Measurements from ENCODE around the gene PNLIPRP1.

The PNLIPRP1 gene

DNA sequence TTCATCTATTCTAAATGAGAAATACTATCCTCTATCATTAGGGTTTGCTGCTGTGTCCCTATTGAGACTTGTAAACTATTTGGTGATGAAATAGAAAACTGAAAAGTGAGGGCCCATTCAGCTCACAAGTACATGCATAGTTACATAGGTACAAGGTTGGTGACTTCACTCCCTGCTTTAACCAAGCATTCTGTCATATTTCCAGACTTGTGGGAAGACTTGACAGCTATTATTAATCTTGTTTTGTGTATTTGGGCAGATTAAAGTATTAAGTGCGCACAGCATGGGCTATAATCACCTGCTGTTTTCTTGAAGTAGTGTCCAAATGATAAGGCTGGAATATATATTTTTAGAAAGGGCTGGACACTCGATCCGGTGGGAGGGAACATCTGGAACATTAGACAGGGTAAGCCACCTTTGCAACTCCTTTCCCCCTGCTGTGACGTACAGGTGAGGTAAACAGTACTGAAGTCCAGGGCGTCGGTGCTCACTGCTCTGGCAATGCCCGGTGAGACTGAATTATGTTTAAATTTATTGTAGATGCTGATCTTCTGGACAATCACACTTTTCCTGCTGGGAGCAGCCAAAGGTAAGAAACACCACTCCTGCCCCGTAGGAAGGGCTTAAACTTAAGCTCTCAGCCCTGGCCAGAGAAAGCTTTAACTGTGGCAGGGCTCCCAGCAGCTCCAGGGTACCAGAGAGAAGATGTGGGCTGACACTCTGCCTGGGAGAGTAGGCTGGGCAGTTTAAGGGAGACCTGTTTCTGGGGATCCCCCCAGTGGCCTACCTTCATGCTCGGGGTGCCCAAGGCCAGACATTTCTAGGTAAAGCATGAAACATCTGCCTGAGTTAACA is at the start of gene PNLIPRP1:
TSS of gene PNLIPRP1 (plus strand) at position 370 of the 855 bp plus-strand sequence. CDS start at position 541, 171 bp downstream.
- DNase-seq (ENCODE audit: low spot score): no peak

DNA sequence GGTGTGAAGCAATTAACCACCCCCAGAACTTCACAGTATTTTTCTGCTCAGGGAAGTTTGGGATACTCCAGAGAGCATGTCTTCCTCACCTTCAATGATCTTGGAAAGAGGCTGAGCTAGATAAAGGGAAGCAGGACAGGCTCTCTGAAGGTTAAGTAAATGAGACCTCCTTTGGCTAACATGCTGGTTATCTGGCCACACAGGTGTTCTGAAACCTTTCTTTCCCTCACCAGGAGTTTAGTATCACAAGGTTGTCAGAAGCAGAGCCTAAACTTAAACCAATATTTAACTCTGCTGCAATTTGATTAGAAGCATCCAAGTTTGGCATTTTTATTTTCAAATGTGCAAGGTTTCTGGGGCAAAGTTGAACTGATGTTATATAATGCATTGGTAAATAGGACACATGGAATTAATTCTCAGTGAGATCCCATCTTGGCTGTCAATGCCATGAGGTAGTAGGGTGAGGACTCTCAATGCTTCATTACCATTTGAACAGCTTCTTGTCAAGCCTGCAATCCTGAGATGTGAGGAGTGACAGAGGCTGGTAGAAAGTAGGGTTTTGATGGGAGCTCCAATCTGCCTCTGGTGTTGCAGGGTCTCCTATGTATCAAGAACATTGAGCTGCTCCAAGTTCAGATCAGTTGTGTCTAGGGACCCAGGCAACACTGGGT is 48.6 kb upstream of the PNLIPRP1 start:
- DNase-seq (ENCODE audit: low spot score): no peak

DNA sequence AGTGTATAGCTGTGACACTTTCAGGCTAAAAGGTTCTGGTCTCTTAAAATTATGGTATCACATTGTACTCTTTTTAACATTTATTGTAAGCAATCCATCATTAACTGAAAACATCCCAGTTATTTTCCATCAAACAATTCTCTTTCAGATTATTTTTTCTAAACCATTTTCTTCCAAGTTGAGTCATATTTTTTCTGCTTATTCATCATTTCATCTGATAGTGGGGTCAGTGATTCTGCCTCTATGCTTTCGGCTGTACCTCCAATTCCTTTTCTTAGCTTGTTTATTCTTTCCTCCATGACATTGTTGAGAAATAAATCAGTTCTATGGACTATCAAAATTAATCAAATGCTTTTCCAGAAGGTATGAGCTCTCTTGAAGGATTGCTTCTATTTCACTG is 45.6 kb upstream of the PNLIPRP1 start:
- no peak for DNase-seq (ENCODE audit: low spot score)

DNA sequence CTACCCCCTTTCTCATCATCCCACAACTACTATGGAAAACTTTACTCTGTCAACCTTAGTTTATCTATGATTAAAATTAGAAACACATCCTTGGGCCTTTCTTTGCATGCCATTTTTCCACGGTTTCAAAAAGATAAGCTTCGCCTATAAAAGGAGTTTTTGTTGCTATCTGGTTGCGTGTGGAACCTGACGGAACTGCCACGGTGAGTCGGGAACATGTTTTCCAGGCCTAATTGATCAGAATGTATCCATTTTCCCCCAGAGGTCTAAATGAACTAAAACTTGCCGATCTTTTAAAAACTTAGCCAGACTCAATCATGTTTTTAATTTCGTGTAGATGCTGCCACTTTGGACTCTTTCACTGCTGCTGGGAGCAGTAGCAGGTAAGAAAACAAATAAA is 45.0 kb upstream of the PNLIPRP1 start, which contains the start of gene PNLIP:
TSS of gene PNLIP (plus strand) at position 176 of the 400 bp plus-strand sequence. CDS start at position 338, 162 bp downstream.
- DNase-seq (ENCODE audit: low spot score): no peak

DNA sequence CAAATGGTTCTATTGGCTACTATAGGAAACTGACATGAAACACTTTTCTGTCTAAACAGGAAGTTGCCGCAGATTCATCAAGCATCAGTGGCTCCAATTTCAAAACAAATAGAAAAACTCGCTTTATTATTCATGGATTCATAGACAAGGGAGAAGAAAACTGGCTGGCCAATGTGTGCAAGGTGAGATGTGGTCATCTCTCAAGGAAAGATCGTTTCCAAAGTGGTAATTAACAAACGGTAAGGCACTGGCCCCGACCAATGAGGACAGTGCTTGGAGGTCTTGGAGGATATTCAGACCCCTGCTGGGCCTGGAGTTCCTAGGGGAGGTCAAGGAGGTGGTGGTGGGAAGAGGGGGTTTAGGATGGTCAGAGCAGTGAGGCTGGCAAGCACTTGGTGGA is 42.5 kb upstream of the PNLIPRP1 start:
- no peak for DNase-seq (ENCODE audit: low spot score)

DNA sequence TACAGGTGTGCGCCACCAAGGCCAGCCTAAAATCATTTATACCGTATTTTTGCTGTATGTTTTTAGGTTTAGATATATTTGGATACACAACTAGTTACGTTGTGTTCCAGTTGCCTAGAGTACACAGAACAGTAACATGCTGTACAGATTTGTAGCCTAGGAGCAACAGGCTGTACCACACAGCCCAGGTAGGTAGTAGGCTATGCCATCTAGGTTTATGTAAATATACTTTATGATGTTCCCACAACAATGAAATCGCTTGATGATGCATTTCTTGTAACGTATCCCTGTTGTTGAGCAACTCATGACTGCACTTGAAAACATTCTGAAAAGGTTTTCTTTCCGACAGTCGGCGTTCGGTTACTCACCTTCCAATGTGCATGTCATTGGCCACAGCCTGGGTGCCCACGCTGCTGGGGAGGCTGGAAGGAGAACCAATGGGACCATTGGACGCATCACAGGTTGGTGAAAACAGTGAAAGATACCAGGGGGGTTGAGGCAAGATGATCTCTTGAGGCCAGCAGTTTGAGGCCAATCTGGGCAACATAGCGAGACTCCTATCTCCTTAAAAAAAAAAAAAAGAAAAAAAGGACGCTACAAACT is 37.3 kb upstream of the PNLIPRP1 start:
- no peak for DNase-seq (ENCODE audit: low spot score)

DNA sequence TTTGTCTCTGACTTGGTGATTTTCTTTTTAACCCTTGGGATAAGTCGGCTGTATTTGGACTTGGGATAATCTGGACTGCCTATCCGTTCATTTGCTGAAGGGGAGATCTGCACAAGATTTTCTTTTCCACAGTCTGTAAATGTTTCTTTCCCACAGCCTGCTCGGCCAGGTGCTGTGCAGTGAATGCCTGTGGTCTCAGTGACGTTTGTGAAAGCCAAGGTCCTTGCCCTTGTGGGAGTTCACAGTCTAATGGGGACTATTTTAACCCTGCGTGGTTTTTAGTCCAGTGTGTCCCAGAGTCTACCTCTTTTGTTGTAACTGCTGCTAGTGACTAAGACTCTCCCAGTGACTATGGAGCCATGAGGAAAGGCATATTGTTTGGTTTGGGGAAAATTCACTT is 36.1 kb upstream of the PNLIPRP1 start:
- DNase-seq (ENCODE audit: low spot score): no peak

DNA sequence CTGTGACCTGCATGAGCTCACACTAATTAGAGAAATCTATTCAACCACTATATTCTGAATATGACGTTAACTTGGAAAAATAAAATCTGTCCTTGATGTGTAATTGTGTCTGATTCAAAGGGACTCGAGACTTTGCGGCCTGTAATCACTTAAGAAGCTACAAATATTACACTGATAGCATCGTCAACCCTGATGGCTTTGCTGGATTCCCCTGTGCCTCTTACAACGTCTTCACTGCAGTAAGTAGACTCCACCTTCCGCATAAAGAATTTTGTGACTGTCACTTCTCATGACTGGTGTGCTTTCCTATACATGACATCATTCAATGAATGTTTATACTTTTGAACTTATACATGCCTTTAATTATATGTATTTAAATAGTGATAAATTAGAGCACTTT is 34.9 kb upstream of the PNLIPRP1 start:
- DNase-seq (ENCODE audit: low spot score): no peak

DNA sequence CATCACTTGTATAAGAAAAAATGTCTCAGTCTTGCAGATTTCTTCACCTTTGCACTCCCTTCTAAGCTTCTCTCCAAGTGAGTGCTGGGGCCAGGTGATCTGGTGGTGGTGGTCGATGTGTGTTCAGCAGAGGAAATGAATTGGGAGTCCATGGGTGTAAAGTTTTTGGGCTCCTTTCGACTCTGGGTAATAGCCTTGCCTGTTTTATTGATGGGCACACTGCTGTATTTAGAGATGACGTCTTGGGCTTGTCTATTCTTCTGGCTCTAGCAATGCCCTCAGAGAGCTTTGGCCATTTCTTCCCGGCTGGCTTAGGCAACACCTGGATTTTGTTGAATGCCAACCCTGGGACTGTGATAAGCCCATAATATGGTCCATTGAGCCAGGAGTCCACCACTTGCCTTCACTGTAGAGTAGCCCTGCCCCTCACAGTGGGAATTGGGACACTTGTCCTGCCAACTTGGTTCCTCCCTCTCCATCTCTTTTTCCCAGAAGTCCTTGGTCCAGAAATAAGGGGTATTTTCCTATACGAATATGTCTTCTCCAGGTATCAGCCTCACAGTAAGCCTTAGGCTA is 33.4 kb upstream of the PNLIPRP1 start:
- no peak for DNase-seq (ENCODE audit: low spot score)

DNA sequence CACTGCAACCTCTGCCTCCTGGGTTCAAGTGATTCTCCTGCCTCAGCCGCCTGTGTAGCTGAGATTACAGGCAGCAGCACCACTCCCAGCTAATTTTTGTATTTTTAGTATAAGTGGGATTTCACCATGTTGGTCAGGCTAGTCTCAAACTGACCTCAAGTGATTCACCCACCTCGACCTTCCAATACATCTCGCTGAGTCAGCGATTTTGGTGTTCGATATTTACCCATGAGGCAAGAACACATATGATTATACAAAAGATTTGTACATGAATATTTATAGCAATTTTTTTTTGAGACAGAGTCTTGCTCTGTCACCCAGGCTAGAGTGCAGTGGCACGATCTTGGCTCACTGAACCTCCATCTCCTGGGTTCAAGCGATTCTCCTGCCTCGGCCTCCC is 25.2 kb upstream of the PNLIPRP1 start:
- no peak for DNase-seq (ENCODE audit: low spot score)

DNA sequence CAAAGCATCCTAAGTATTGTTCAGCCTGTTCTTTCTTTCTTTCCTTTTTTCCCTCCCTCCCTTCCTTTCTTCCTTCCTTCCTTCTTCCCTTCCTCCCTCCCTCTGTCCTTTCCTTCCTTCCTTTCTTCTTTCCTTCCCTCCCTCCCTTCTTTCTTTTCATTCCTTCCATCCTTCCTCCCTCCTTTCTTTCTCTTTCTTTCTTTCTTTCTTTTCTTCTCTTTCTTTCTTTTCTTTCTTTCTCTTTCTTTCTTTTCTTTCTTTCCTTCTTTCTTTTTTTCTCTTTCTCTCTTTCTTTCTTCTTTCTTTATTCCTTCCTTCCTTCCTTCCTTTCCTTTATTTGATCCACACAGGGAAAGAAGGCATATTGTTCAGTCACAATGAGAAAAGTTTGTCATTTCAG is 23.8 kb upstream of the PNLIPRP1 start:
- DNase-seq (ENCODE audit: low spot score): no peak

DNA sequence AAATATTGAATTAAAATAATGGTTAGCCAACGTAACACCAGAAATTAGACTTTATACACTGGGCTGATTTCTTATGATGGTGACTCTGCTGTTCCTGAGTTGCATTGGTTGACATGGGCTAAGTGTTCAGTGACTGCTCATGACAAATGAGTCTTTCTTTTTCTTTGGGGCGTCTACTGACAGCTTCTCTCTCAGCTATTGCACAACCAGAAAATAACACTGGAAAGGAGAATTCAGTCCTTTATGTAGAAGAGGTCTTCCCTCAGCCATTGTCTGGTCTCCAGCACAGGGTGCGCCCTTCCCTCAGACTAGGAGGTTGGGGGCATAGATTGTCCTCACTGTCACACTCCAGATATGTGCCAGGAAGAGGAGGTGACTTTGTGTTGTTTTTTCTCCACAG is 23.4 kb upstream of the PNLIPRP1 start:
- DNase-seq (ENCODE audit: low spot score): no peak

DNA sequence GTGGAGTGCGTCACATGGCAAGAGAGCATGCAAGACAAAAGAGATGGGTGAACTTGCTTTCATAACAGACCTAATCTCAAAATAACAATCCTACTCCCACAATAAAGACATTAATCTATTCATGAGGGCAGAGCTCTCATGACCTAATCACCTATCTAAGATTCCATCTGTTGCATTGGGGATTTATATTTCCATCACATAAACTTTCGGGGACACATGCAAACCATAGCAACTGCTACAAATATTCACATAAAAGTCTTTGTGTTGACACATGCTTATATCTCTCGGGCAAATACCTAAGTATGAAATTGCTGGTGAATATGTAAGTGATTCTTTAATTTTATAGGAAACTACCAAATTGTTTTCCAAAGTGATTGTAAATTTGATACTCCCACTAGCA is 16.0 kb upstream of the PNLIPRP1 start:
- no peak for DNase-seq (ENCODE audit: low spot score)

DNA sequence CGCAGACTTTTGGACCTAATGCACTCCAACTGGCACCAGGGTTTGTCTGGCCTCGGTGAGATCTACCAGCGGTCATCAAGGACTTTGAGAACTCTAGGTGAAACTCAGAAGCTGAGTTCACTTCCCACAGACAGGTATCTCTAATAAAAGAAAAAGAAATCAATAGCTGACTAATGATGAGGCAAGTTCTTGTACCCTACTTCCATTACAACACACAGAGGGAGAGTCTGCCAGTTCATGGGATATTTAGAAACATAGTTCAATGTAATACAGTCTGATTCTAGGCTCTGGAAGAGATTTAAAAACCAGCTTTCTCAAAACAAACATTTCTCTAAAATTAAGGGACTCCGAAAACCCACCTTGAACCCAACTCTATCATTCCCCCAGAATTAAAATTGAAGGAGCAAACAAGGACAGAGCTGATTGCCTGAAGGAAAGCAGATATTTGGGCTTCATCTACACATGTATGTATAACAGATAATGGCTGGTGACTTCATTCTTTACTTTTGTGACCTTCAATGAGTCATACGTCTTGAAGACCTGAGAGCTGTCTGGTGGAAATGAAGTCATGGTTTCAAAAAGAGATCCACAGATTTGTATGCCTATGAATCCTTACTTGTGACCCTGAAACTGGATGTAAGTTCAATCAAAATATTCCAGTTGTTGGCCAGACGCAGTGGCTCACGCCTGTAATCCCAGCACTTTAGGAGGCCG is 2.7 kb upstream of the PNLIPRP1 start:
- DNase-seq (ENCODE audit: low spot score): no peak

DNA sequence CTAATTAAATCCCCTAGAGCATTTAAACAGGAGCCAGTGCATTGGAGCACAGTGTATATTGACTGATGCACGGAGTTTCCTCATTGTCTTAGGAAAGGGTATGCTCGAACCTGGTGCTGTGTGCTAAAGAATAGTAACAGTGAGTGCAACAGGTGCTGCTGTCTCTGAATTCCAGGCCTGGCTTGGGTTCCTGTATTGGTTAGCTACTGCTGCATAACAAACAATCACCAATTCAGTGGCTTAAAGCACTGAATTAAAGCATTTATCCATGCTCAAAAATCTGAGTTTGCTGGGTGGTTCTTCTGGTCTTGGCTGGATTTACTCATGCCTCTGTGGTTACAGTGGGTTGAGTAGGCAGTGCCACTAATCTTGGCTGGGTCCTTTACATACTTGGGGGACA is 1.8 kb upstream of the PNLIPRP1 start:
- DNase-seq (ENCODE audit: low spot score): no peak

DNA sequence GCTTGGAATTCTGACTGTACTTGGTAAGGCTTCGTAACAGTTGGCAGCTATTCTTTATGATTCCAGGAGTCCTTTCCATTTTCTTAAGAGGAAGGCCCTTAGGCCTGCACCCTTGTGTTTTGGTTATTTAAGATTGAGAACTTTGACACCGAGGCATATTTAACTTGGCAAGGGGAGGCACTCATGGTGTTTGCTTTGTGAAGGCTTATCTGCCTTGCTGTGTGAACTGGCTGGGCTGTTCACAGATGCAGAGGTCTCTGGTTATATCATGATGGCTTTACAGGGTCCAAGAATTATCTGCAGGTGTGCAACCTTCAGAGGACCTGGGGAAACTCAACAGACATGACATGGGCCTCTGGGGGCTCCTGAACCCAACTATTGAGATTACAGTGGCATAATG is 833 bp upstream of the PNLIPRP1 start:
- no peak for DNase-seq (ENCODE audit: low spot score)

DNA sequence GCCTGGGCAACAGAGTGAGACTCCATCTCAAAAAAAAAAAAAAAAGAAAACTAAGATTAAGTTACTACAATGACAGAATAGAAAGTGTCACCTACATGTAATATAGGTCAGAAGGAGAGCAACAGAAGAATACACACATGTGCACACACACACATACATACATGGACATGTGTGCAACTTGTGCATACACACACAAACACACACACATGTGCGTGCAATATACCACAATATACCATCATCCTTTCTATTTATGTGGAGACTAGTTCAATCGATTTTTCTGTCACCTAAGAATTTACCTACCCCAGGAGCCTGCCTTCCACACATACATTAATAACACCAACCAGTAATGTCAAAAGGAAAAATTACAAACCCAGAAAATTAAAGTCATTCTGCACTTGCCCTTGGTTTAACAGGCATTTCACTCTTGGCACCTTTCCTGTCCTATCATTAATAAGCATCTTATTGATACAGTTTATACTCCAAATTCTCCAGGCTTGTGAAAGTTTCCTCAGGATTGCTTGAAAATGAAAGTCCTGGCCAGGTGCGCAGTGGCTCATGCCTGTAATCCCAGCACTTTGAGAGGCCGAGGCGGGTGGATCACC is 2.5 kb downstream of the PNLIPRP1 start:
- DNase-seq (ENCODE audit: low spot score): no peak

DNA sequence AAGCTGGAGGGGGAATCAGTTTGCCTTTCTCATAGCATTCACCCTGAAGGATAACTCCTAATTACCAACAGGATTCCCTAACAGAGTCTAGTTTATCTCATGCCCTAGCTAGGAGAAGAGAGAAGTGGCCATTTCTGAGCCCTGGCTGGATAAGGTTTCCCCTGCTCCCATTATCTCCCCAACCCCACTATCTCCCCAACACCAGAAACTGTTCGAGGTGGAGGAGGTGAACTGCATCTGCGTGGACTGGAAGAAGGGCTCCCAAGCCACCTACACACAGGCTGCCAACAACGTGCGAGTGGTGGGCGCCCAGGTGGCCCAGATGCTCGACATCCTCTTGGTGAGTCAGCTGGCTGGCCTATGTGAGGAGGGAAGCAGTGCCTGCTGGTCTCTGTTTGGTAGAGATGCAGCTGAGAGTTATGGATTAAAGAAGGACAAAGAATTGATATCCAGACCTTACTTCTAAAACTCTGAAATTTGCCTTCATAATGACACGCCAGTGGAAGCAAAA is 3.8 kb downstream of the PNLIPRP1 start:
- DNase-seq (ENCODE audit: low spot score): no peak

DNA sequence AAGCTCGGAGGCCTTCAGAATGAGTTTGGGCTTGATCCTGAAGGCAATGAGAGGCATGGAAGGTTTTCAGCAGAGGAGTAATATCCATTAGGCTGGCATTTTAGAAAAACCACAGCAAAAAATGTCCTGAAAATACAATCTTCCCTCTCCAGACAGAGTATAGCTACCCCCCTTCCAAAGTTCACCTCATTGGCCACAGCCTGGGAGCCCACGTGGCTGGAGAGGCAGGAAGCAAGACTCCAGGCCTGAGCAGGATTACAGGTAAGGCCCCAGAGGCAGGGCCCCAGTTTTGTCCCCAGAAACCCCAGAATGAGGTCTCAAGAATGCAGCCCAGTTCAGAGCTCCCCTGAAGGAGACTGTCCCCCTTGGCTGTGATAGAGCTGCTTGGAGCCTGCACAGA is 5.3 kb downstream of the PNLIPRP1 start:
- no peak for DNase-seq (ENCODE audit: low spot score)

DNA sequence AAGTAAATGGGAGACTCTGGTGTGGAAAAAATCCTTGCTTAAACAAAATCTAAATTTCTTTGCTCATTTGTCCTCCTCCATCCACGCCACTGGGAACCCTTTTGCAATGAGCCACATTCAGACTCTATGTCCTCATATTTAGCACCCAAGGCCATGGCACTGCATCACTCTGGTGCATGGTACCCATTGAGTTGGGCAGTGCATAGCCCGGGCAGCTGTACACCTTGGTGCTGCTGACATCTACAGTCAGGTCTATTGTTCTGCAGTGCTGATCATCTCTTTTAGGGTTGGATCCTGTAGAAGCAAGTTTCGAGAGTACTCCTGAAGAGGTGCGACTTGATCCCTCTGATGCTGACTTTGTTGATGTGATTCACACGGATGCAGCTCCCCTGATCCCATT is 6.8 kb downstream of the PNLIPRP1 start:
- no peak for DNase-seq (ENCODE audit: low spot score)

DNA sequence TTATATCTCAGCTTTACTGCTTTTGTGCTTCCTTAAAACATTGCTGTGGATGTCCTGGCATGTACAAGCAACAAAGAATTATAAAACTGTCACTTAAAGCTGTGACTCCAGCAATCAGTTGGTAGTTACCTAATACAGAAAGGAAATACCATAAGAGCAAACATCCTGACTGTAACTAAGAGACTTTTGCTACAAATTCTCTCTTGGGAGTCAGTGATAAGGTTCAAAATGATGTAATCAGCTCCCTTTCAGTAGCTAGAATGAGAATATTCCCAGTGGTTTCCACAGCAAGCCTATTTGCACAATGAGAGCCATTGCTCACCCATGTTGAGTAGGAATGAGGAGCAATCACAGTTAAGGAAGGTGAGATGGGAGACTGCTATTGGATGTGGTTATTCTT is 7.6 kb downstream of the PNLIPRP1 start:
- DNase-seq (ENCODE audit: low spot score): no peak
